Fibroblast of skin of left biceps (primary cell): Measurements from ENCODE around the gene ATP6V1G2.
"Not testable (repeated sequence)": the region's sequence is repeated elsewhere in the genome, so short reads cannot be mapped to it uniquely, and the experiment has no call there.

Experiments used
- DNase-seq, 2 experiments: peaks; one replicate each; pipeline ENCODE4 v3.0.0-alpha.2; 2013; ENCODE audit warnings: low read depth in 2 of 2

The ATP6V1G2 gene

GRCh38 chr6:31575952-31576685, 29.7 kb upstream of the ATP6V1G2 start:
- DNase-seq: no peak

GRCh38 chr6:31575335-31575901, 29.0 kb upstream of the ATP6V1G2 start, which contains the start of gene TNF:
Gene TNF (plus strand): TSS chr6:31575565. CDS start chr6:31575742, 177 bp downstream.
- no peak for DNase-seq

- no peak for DNase-seq
Measured at GRCh38 chr6:31574106-31575061, 28.0 kb upstream of the ATP6V1G2 start.

DNA sequence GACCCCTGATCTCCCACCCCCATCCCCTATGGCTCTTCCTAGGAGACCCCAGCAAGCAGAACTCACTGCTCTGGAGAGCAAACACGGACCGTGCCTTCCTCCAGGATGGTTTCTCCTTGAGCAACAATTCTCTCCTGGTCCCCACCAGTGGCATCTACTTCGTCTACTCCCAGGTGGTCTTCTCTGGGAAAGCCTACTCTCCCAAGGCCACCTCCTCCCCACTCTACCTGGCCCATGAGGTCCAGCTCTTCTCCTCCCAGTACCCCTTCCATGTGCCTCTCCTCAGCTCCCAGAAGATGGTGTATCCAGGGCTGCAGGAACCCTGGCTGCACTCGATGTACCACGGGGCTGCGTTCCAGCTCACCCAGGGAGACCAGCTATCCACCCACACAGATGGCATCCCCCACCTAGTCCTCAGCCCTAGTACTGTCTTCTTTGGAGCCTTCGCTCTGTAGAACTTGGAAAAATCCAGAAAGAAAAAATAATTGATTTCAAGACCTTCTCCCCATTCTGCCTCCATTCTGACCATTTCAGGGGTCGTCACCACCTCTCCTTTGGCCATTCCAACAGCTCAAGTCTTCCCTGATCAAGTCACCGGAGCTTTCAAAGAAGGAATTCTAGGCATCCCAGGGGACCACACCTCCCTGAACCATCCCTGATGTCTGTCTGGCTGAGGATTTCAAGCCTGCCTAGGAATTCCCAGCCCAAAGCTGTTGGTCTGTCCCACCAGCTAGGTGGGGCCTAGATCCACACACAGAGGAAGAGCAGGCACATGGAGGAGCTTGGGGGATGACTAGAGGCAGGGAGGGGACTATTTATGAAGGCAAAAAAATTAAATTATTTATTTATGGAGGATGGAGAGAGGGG, 27.1 kb upstream of the ATP6V1G2 start:
- no peak for DNase-seq

DNA sequence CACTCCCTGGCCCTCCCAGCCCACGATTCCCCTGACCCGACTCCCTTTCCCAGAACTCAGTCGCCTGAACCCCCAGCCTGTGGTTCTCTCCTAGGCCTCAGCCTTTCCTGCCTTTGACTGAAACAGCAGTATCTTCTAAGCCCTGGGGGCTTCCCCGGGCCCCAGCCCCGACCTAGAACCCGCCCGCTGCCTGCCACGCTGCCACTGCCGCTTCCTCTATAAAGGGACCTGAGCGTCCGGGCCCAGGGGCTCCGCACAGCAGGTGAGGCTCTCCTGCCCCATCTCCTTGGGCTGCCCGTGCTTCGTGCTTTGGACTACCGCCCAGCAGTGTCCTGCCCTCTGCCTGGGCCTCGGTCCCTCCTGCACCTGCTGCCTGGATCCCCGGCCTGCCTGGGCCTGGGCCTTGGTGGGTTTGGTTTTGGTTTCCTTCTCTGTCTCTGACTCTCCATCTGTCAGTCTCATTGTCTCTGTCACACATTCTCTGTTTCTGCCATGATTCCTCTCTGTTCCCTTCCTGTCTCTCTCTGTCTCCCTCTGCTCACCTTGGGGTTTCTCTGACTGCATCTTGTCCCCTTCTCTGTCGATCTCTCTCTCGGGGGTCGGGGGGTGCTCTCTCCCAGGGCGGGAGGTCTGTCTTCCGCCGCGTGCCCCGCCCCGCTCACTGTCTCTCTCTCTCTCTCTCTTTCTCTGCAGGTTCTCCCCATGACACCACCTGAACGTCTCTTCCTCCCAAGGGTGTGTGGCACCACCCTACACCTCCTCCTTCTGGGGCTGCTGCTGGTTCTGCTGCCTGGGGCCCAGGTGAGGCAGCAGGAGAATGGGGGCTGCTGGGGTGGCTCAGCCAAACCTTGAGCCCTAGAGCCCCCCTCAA, 25.9 kb upstream of the ATP6V1G2 start, which contains the start of gene LTA:
Gene LTA, plus strand, starts transcription at position 249 of the 871 bp plus-strand sequence. Its CDS starts 454 bp downstream, at position 703.
- DNase-seq: no peak

GRCh38 chr6:31569861-31570536, 23.6 kb upstream of the ATP6V1G2 start:
- no peak for DNase-seq

DNA sequence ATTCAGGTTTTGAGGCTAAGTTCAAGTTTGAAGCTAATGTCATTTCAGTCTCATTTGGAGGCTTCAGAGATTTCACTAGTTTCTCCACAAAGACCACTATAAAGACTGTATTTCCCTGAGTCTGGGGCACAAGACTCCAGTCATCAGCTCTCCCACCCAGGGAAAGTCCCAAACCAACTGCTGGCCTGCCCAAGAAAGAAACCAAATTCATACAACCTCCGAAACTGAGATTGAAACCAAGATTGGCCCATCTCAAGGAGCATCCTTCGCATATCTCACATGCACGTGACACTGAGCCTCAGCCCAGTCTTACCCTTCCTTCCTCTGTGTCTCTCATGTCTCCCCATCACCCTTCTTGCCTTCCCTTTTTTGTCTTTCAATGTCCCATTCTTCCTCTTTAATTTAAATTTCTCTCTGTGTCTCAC, 22.1 kb upstream of the ATP6V1G2 start:
- DNase-seq: no peak

GRCh38 chr6:31567531-31568370, 21.3 kb upstream of the ATP6V1G2 start:
- no peak for DNase-seq

DNA sequence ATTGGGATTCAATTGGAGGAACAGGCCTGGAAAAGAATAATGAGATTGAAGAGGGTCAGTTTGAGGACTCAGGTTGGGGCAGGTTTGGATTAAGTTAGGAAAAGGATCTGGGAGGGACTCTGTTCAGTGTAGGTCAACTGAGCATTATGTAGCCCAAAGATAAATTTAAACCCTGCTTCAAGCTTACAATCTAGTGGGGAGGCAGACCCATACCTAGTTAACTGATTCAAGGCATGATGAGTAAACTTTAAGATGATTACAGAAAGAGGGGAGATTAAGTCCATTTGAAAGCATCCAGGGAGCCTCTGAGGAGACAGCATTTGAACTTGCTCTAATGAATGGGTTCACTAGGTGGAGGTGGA, 14.3 kb upstream of the ATP6V1G2 start:
- DNase-seq: no peak

- DNase-seq: no peak
Measured at GRCh38 chr6:31559958-31560696, 13.7 kb upstream of the ATP6V1G2 start.

DNA sequence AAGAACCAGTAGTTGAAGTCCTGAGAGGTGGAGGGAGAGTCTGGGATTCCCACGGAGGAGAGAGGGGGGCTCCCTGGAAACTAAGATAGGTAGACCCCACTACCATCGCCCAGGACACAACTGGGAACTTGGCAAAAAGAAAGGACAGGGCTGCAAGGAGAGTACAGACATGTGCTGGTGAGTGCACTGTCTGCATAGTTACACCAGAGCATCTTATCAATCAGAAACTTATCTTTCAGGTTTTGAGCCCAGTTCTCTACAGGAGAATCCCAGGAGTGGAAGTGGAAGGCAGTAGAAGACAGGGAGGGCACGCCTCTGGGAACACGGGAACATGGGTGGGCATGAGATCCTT, 13.2 kb upstream of the ATP6V1G2 start:
- DNase-seq: no peak

DNA sequence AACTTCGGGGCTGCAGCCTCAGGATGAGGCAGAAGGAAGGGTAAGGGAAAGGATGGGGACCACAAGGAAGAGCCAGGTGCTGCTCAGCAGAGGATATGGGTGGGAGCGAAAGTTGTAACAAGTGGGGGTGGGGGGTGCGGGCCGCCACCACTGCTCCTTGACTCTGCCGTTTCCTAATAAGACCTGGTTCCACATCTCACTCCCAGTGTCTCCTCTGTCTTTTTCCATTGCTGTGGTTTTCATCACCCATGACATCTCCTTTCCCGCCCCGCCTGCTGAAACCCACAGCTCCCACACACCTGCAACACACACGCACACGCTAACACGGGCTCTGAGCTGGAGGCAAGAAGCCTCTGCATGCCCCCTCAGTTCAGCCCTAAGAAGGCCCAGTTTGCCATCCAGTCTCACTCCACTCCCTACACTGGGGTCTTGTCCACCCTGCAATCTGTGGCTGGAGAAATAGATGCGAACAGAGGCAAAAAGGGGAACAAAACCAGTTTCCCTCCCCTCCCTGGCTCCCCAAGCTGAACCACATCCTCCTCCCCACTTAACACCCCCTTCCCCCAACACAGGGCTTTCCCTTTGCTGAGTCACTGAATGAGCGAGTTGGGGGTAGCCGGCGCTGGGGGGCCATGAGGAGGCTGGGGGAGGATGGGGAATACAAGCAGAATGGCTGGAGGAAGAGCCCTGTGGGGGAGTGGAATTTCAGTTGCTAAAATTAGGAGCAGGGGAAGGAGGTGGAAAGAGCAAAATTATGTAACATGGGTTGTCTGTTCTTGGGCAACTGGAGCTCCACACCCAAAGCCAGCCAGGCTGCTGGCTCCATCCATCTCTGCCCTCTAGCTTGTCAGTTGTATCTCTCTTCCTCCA, 12.5 kb upstream of the ATP6V1G2 start:
- no peak for DNase-seq

GRCh38 chr6:31558318-31558625, 11.9 kb upstream of the ATP6V1G2 start:
- no peak for DNase-seq

- no peak for DNase-seq
Measured at GRCh38 chr6:31557443-31558317, 11.3 kb upstream of the ATP6V1G2 start.

GRCh38 chr6:31556307-31556706, 9.9 kb upstream of the ATP6V1G2 start:
- DNase-seq: no peak

DNA sequence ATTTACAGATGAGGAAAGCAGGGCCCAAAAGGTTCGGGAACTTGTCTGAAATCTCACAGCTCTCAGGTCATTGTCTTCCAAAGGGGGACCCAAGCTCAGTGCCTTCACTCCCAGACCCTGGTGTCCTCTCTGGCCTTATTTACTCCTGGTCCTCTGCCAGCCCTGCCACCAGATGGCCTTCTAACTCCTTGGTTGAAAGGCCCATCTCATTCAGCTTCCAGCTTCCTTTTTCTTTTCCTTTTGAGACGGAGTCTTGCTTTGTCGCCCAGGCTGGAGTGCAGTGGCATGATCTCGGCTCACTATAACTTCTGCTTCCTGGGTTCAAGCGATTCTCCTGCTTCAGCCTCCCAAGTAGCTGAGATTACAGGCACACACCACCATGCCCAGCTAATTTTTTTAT, 5.0 kb upstream of the ATP6V1G2 start:
- DNase-seq: not testable (repeated sequence)

DNA sequence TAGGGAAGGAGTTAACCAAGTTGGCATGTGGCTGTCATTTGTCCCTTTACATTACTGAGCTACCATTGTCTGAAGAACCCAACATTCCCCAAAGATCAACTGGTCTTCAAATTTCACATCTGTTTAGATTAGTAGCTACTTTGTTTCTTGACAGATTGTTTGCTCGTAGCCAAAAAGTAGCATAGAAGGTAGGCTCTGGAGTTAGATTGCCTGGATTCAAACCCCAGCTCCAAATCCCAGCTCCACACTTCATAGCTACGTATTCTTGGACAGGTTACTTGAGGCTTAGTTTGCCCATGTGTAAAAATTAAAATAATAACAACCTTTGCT, 2.1 kb upstream of the ATP6V1G2 start:
- DNase-seq: no peak
